Mammary epithelial cell (primary cell): ENCODE results near the gene NPAS3.

Experiments used
- CTCF ChIP-seq, 2 donors: IDR thresholded peaks in 1 of 2; conservative IDR thresholded peaks in 1 of 2; 2 replicates each; pipeline ENCODE4 v1.5.1; 2011 to 2012; ENCODE audit warnings: inconsistent platforms in 2 of 2, low read length in 2 of 2, mild to moderate bottlenecking in 2 of 2, control low read depth in 1 of 2, low read depth in 1 of 2; ENCODE audit not compliant: insufficient read depth in 1 of 2; ENCODE audit errors: extremely low read depth in 1 of 2
- EZH2 ChIP-seq: IDR thresholded peaks from 2 replicates; pipeline ENCODE4 v1.6.1; 2012; ENCODE audit warnings: low read length, inconsistent platforms, borderline replicate concordance

GRCh38 chr14:33647385-33647786 is 708.7 kb downstream of the NPAS3 start:
- TF ChIP-seq CTCF (conservative IDR thresholded peaks at IDR 0.05 in 1 of 2, IDR thresholded peaks at IDR 0.05 in 1 of 2; ENCODE audit: extremely low read depth in 1 of 2, insufficient read depth in 1 of 2, low read depth in 1 of 2, low read length in 2 of 2) (no peak), EZH2 (no peak)
